WTC11 (cell line): ENCODE data around the gene CBLB. TPM values are rescaled to one million over a fixed set of nuclear protein-coding genes. Genes with fewer than 3 reads are reported as not detected.

Experiments used
- ATAC-seq: fragments of 200-7000 bp; cut with Tn5 transposase; 2 replicates; pipeline ENCODE4 v1.10.0; 2021; ENCODE audit warnings: mild to moderate bottlenecking, moderate library complexity
- CTCF ChIA-PET: fragments of 300-600 bp; sonication (Branson Sonifier 250); formaldehyde crosslinking; loops from one replicate; lab custom pipeline; 2021; ENCODE audit warnings: antibody characterized with exemption; lab: Charles Lee
- POLR2A ChIA-PET: fragments of 350-600 bp; sonication (Branson Sonifier 250); formaldehyde crosslinking; loops from one replicate; lab custom pipeline; 2021; ENCODE audit warnings: antibody characterized with exemption; lab: Charles Lee
- DNase-seq: peaks from one replicate; pipeline ENCODE4 v3.0.0; 2021; ENCODE audit warnings: low spot score
- H3K27ac Mint-ChIP-seq: 2 replicates; pipeline ENCODE4 v1.8.0; 2021; ENCODE audit warnings: mixed read lengths
- H3K27me3 Mint-ChIP-seq: 2 replicates; pipeline ENCODE4 v1.8.0; 2021; ENCODE audit warnings: low read depth, mild to moderate bottlenecking, moderate library complexity, mixed read lengths
- H3K36me3 Mint-ChIP-seq: 2 replicates; pipeline ENCODE4 v1.8.0; 2021; ENCODE audit warnings: mixed read lengths
- H3K4me1 Mint-ChIP-seq: 2 replicates; pipeline ENCODE4 v1.8.0; 2022; ENCODE audit warnings: mixed read lengths
- H3K4me3 Mint-ChIP-seq: 2 replicates; pipeline ENCODE4 v1.8.0; 2021; ENCODE audit warnings: mild to moderate bottlenecking, moderate library complexity, mixed read lengths
- H3K9me3 Mint-ChIP-seq: 2 replicates; pipeline ENCODE4 v1.8.0; 2021; ENCODE audit warnings: mixed read lengths
- ARID4B ChIP-seq: sonication (generic); formaldehyde crosslinking; IDR thresholded peaks from 2 replicates; pipeline ENCODE4 v1.8.0; 2023; ENCODE audit warnings: missing genetic modification reagents, mild to moderate bottlenecking, borderline replicate concordance
- ATF1 ChIP-seq: sonication (generic); formaldehyde crosslinking; IDR thresholded peaks from 2 replicates; pipeline ENCODE4 v1.8.1; 2023; ENCODE audit warnings: mild to moderate bottlenecking, moderate library complexity, missing genetic modification reagents
- CDX4 ChIP-seq: fragments of 250-450 bp; sonication (Bioruptor Pico); IDR thresholded peaks from 2 replicates; pipeline ENCODE4 v1.9.0; 2021; ENCODE audit warnings: moderate library complexity, mild to moderate bottlenecking, inconsistent platforms, borderline replicate concordance
- E2F5 ChIP-seq: sonication (generic); formaldehyde crosslinking; IDR thresholded peaks from 2 replicates; pipeline ENCODE4 v1.8.1; 2022; ENCODE audit warnings: mild to moderate bottlenecking, moderate library complexity, missing genetic modification reagents
- FOXJ3 ChIP-seq: sonication (generic); formaldehyde crosslinking; IDR thresholded peaks from 2 replicates; pipeline ENCODE4 v1.9.0; 2021; ENCODE audit warnings: missing genetic modification reagents, mild to moderate bottlenecking, borderline replicate concordance
- NR1H2 ChIP-seq: sonication (generic); formaldehyde crosslinking; IDR thresholded peaks from 2 replicates; pipeline ENCODE4 v1.9.0; 2021; ENCODE audit warnings: mild to moderate bottlenecking, moderate library complexity, missing genetic modification reagents
- SMAD4 ChIP-seq: sonication (generic); formaldehyde crosslinking; IDR thresholded peaks from 2 replicates; pipeline ENCODE4 v1.8.0; 2022; ENCODE audit warnings: mild to moderate bottlenecking, missing genetic modification reagents
- SP1 ChIP-seq: sonication (generic); formaldehyde crosslinking; conservative IDR thresholded peaks from 2 replicates; pipeline ENCODE4 v1.8.1; 2022; ENCODE audit warnings: missing genetic modification reagents
- TEAD1 ChIP-seq: sonication (generic); formaldehyde crosslinking; IDR thresholded peaks from 2 replicates; pipeline ENCODE4 v1.8.0; 2022; ENCODE audit warnings: mild to moderate bottlenecking, missing genetic modification reagents
- ZNF138 ChIP-seq: sonication (generic); formaldehyde crosslinking; conservative IDR thresholded peaks from 2 replicates; pipeline ENCODE4 v1.8.1; 2022; ENCODE audit warnings: mild to moderate bottlenecking, moderate library complexity, missing genetic modification reagents
- ZNF396 ChIP-seq: fragments of 250-450 bp; sonication (Bioruptor Pico); IDR thresholded peaks from 2 replicates; pipeline ENCODE4 v1.8.0; 2021; ENCODE audit warnings: mild to moderate bottlenecking, moderate library complexity, borderline replicate concordance
- total RNA-seq: library from RNA; stranded (reverse); gene quantifications from 3 replicates; pipeline ENCODE4 v1.2.3, GENCODE V29; 2021
- TF ChIP-seq, protein P1 (sequence below): sonication (generic); formaldehyde crosslinking; IDR thresholded peaks from 2 replicates; pipeline ENCODE4 v1.8.1; 2023; ENCODE audit warnings: mild to moderate bottlenecking, moderate library complexity, missing genetic modification reagents
- TF ChIP-seq, protein P2 (sequence below): fragments of 250-450 bp; sonication (Bioruptor Pico); IDR thresholded peaks from 2 replicates; pipeline ENCODE4 v1.8.0; 2021; ENCODE audit warnings: mild to moderate bottlenecking
- TF ChIP-seq, protein P3 (sequence below): sonication (generic); formaldehyde crosslinking; IDR thresholded peaks from 2 replicates; pipeline ENCODE4 v1.8.0; 2022; ENCODE audit warnings: missing genetic modification reagents

The CBLB gene
- total RNA-seq, 1 experiment from 2014 or later = 19.8 TPM

DNA sequence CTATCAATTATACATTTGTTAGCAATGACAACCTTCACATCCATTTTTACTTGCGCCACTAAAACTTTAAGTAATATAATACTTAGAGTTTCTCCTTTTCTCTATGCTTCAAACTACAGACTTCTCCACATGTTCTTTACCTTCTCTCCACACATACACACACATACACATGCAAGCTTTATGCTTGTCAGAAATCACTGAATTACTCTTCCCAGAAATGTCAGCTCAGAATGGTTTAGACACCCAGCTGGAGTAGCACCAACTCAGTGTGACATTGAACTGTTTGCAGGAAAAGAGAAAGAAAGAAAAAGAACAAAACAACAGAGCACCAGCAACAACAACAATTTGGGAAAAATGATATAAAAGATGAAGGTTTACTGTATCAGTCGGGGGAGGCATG, 20.9 kb downstream of the CBLB start:
- ChIA-PET POLR2A (no interaction called here), CTCF (no interaction called here)
- Mint-ChIP-seq H3K4me3 (no peak overlapping the region), H3K36me3 (peaks cover 7% of the 10 kb centered on the region), H3K9me3 (no peaks in the 10 kb centered on the region), H3K27ac (no peak overlapping the region), H3K27me3 (no peaks in the 10 kb centered on the region; the same call in 1 of the 2 replicates), H3K4me1 (peaks cover 11% of the 10 kb centered on the region)
- no peak for TF ChIP-seq SMAD4 (CRISPR knock-in tag)
- TF ChIP-seq, protein P1, sequence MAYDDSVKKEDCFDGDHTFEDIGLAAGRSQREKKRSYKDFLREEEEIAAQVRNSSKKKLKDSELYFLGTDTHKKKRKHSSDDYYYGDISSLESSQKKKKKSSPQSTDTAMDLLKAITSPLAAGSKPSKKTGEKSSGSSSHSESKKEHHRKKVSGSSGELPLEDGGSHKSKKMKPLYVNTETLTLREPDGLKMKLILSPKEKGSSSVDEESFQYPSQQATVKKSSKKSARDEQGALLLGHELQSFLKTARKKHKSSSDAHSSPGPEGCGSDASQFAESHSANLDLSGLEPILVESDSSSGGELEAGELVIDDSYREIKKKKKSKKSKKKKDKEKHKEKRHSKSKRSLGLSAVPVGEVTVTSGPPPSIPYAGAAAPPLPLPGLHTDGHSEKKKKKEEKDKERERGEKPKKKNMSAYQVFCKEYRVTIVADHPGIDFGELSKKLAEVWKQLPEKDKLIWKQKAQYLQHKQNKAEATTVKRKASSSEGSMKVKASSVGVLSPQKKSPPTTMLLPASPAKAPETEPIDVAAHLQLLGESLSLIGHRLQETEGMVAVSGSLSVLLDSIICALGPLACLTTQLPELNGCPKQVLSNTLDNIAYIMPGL (CRISPR knock-in tag) = no peak
- TF ChIP-seq CDX4 = no peak
- no peak for TF ChIP-seq ZNF138 (CRISPR knock-in tag)
- TF ChIP-seq NR1H2 (CRISPR knock-in tag) = no peak
- TF ChIP-seq, protein P2, sequence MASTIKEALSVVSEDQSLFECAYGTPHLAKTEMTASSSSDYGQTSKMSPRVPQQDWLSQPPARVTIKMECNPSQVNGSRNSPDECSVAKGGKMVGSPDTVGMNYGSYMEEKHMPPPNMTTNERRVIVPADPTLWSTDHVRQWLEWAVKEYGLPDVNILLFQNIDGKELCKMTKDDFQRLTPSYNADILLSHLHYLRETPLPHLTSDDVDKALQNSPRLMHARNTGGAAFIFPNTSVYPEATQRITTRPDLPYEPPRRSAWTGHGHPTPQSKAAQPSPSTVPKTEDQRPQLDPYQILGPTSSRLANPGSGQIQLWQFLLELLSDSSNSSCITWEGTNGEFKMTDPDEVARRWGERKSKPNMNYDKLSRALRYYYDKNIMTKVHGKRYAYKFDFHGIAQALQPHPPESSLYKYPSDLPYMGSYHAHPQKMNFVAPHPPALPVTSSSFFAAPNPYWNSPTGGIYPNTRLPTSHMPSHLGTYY (CRISPR knock-in tag) = no peak
- TF ChIP-seq E2F5 (CRISPR knock-in tag) = no peak
- TF ChIP-seq SP1 (CRISPR knock-in tag) = no peak
- TF ChIP-seq, protein P3, sequence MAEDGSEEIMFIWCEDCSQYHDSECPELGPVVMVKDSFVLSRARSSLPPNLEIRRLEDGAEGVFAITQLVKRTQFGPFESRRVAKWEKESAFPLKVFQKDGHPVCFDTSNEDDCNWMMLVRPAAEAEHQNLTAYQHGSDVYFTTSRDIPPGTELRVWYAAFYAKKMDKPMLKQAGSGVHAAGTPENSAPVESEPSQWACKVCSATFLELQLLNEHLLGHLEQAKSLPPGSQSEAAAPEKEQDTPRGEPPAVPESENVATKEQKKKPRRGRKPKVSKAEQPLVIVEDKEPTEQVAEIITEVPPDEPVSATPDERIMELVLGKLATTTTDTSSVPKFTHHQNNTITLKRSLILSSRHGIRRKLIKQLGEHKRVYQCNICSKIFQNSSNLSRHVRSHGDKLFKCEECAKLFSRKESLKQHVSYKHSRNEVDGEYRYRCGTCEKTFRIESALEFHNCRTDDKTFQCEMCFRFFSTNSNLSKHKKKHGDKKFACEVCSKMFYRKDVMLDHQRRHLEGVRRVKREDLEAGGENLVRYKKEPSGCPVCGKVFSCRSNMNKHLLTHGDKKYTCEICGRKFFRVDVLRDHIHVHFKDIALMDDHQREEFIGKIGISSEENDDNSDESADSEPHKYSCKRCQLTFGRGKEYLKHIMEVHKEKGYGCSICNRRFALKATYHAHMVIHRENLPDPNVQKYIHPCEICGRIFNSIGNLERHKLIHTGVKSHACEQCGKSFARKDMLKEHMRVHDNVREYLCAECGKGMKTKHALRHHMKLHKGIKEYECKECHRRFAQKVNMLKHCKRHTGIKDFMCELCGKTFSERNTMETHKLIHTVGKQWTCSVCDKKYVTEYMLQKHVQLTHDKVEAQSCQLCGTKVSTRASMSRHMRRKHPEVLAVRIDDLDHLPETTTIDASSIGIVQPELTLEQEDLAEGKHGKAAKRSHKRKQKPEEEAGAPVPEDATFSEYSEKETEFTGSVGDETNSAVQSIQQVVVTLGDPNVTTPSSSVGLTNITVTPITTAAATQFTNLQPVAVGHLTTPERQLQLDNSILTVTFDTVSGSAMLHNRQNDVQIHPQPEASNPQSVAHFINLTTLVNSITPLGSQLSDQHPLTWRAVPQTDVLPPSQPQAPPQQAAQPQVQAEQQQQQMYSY (CRISPR knock-in tag) = no peak
- no peak for TF ChIP-seq TEAD1 (CRISPR knock-in tag)
- TF ChIP-seq ARID4B (CRISPR knock-in tag) = no peak
- no peak for TF ChIP-seq ATF1 (CRISPR knock-in tag)
- TF ChIP-seq ZNF396 (CRISPR knock-in tag) = no peak
- no peak for TF ChIP-seq FOXJ3
- DNase-seq (no peak), ATAC-seq (no peak)
